ENCODE data around the gene TMEM109.

Gene TMEM109

DNA sequence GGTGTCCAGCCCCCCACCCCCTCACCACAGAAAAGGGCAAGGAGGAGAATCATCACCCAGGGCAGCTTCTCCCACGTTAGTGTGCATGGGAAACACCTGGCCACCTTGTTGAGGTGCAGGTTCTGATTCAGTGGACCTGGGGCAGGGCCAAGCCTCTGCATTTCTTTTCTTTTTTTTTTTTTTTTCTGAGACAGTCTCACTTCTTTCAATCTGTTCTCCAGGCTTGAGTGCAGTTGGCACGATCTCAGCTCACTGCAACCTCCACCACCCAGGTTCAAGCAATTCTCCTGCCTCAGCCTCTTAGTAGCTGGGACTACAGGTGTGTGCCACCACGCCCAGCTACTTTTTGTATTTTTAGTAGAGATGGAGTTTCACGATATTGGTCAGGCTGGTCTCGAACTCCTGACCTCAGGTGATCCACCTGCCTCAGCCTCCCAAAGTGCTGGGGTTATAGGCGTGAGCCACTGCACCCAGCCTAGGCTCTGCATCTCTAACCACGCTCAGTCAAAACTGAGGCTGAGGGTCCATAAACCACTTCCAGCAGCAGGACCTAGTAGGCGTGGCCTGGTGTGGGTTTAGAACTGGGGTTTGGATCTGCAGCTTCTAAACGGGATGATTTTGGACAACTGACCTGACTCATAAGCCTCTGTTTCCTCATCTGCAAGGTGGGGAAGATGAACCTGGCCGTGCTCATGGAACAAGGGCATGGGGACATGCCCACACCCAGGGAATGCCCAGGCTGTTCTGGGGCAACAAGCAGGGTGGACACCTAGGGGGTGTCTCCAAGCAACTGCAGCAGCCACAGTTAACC lies 45.9 kb upstream of the TMEM109 start:
- Histone ChIP-seq H3K23ac (ENCODE audit: low read length) (no peak overlapping the region), H3K4me1 (ENCODE audit: control insufficient read depth in 1 of 2, insufficient read depth in 2 of 2, low read length in 2 of 2) (peaks cover 5 to 6% of the 10 kb centered on the region in 2 experiments), H2AFZ (ENCODE audit: insufficient read depth, low read length, poor library complexity) (no peak overlapping the region), H3K36me3 (ENCODE audit: control insufficient read depth in 1 of 2, insufficient read depth in 2 of 2, low read length in 2 of 2) (no peaks in the 10 kb centered on the region), H3K27ac (ENCODE audit: low read depth, low read length) (no peak overlapping the region), H2AK5ac (ENCODE audit: low read length) (no peak overlapping the region), H2BK120ac (ENCODE audit: insufficient read depth, low read length, poor library complexity) (no peak overlapping the region), H2BK12ac (ENCODE audit: low read length) (no peak overlapping the region), H2BK5ac (ENCODE audit: low read depth, low read length, poor library complexity) (no peak overlapping the region), H3K79me1 (ENCODE audit: low read length) (peaks cover 3% of the 10 kb centered on the region), H3K79me2 (ENCODE audit: control insufficient read depth, insufficient read depth, low read length, poor library complexity) (no peaks in the 10 kb centered on the region), H3K4ac (ENCODE audit: low read depth, low read length) (no peak overlapping the region), H4K12ac (ENCODE audit: low read depth, low read length) (no peak overlapping the region), H4K91ac (ENCODE audit: low read depth, low read length) (peak overlapping the region; percentile 80), H3K27me3 (ENCODE audit: insufficient read depth, low read length) (no peaks in the 10 kb centered on the region), H3K4me3 (ENCODE audit: low read depth, low read length) (no peak overlapping the region), H4K8ac (ENCODE audit: low read depth, low read length) (no peak overlapping the region), H3K9ac (ENCODE audit: low read length) (no peak overlapping the region), H3K14ac (ENCODE audit: low read length) (no peak overlapping the region), H3K4me2 (ENCODE audit: low read length) (no peak overlapping the region), H3K9me3 (ENCODE audit: insufficient read depth, low read depth, low read length) (no peaks in the 10 kb centered on the region), H3K18ac (ENCODE audit: low read length) (no peak overlapping the region)
- DNase-seq: no peak
- no CpG with 5 or more reads among the region's 10 CpGs for WGBS (ENCODE audit: extremely low coverage, insufficient coverage, insufficient read length)

DNA sequence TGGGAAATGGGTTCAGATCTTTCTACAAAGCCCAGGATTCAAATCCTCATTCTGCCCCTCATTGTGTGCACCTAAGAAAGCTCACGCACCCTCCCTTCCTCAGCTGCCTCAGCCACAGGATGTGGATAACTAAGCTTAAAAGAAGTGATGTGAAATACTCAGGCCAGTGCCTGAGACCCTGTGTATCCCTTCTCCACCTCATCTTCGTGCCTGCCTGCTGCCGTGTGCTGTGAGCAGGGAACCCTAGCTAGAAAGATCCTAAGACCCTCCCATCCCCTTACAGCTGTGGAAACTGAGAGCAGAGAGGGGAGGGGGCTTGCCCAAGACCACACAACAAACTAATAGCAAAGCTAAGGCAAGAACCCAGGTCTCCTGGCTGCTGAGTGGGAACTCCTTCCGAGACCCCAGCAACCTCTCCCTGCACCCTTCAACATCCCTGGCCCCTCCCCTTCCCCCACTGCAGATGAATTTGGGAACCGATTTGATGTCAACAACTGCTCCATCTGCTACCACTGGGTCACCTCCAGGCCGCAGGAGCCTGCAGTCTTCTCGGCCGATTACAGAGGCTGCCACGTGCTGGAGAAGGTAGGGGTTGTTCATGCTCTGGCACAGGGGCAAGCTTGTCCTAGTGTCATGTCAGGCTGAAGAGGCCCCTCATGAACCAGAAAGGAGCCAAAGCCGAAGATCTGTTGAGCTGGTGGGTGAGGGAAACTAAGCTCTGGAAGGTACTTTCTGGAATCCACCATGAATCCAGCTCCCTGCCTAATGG lies 45.1 kb upstream of the TMEM109 start:
- Histone ChIP-seq H3K79me2 (ENCODE audit: control insufficient read depth, insufficient read depth, low read length, poor library complexity) (no peaks in the 10 kb centered on the region), H3K79me1 (ENCODE audit: low read length) (peaks cover 3% of the 10 kb centered on the region), H3K18ac (ENCODE audit: low read length) (no peak overlapping the region), H3K36me3 (ENCODE audit: control insufficient read depth in 1 of 2, insufficient read depth in 2 of 2, low read length in 2 of 2) (no peaks in the 10 kb centered on the region), H2AFZ (ENCODE audit: insufficient read depth, low read length, poor library complexity) (no peak overlapping the region), H2BK5ac (ENCODE audit: low read depth, low read length, poor library complexity) (no peak overlapping the region), H3K4me1 (ENCODE audit: control insufficient read depth in 1 of 2, insufficient read depth in 2 of 2, low read length in 2 of 2) (peaks cover 6 to 8% of the 10 kb centered on the region in 2 experiments), H3K4ac (ENCODE audit: low read depth, low read length) (no peak overlapping the region), H4K12ac (ENCODE audit: low read depth, low read length) (no peak overlapping the region), H3K27me3 (ENCODE audit: insufficient read depth, low read length) (no peaks in the 10 kb centered on the region), H3K9ac (ENCODE audit: low read length) (no peak overlapping the region), H2AK5ac (ENCODE audit: low read length) (no peak overlapping the region), H2BK12ac (ENCODE audit: low read length) (no peak overlapping the region), H3K14ac (ENCODE audit: low read length) (no peak overlapping the region), H4K91ac (ENCODE audit: low read depth, low read length) (no peak overlapping the region), H3K4me2 (ENCODE audit: low read length) (no peak overlapping the region), H2BK120ac (ENCODE audit: insufficient read depth, low read length, poor library complexity) (no peak overlapping the region), H3K9me3 (ENCODE audit: insufficient read depth, low read depth, low read length) (no peaks in the 10 kb centered on the region), H3K4me3 (ENCODE audit: low read depth, low read length) (no peak overlapping the region), H4K8ac (ENCODE audit: low read depth, low read length) (no peak overlapping the region), H3K23ac (ENCODE audit: low read length) (no peak overlapping the region), H3K27ac (ENCODE audit: low read depth, low read length) (no peak overlapping the region)
- no peak for DNase-seq
- WGBS (ENCODE audit: extremely low coverage, insufficient coverage, insufficient read length): no CpG with 5 or more reads among the region's 10 CpGs

DNA sequence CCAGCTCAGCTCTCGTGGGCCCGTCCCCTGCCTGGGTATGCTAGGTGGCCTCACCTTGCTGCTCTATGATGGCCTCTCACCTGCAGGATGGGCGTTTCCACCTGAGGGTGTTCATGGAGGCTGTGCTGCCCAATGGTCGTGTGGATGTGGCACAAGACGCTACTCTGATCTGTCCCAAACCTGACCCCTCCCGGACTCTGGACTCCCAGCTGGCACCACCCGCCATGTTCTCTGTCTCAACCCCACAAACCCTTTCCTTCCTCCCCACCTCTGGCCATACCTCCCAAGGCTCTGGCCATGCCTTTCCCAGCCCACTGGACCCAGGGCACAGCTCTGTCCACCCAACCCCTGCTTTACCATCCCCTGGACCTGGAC lies 44.5 kb upstream of the TMEM109 start:
- no peaks in the 10 kb centered on the region for H3K36me3 ChIP-seq (ENCODE audit: control insufficient read depth in 1 of 2, insufficient read depth in 2 of 2, low read length in 2 of 2)
- no peak overlapping the region for H3K27ac ChIP-seq (ENCODE audit: low read depth, low read length)
- no peaks in the 10 kb centered on the region for H3K79me2 ChIP-seq (ENCODE audit: control insufficient read depth, insufficient read depth, low read length, poor library complexity)
- H3K4me1 ChIP-seq (ENCODE audit: control insufficient read depth in 1 of 2, insufficient read depth in 2 of 2, low read length in 2 of 2): peaks cover 6 to 8% of the 10 kb centered on the region in 2 experiments
- no peak overlapping the region for H2BK5ac ChIP-seq (ENCODE audit: low read depth, low read length, poor library complexity)
- H3K9ac ChIP-seq (ENCODE audit: low read length): no peak overlapping the region
- no peak overlapping the region for H3K23ac ChIP-seq (ENCODE audit: low read length)
- no peak overlapping the region for H3K4ac ChIP-seq (ENCODE audit: low read depth, low read length)
- no peak overlapping the region for H2AFZ ChIP-seq (ENCODE audit: insufficient read depth, low read length, poor library complexity)
- H4K12ac ChIP-seq (ENCODE audit: low read depth, low read length): no peak overlapping the region
- no peak overlapping the region for H3K4me3 ChIP-seq (ENCODE audit: low read depth, low read length)
- no peak for DNase-seq
- H3K27me3 ChIP-seq (ENCODE audit: insufficient read depth, low read length): no peaks in the 10 kb centered on the region
- H3K4me2 ChIP-seq (ENCODE audit: low read length): no peak overlapping the region
- no peak overlapping the region for H4K8ac ChIP-seq (ENCODE audit: low read depth, low read length)
- no peak overlapping the region for H2BK120ac ChIP-seq (ENCODE audit: insufficient read depth, low read length, poor library complexity)
- H3K18ac ChIP-seq (ENCODE audit: low read length): no peak overlapping the region
- H2AK5ac ChIP-seq (ENCODE audit: low read length): no peak overlapping the region
- peaks cover 3% of the 10 kb centered on the region for H3K79me1 ChIP-seq (ENCODE audit: low read length)
- no peak overlapping the region for H2BK12ac ChIP-seq (ENCODE audit: low read length)
- no peaks in the 10 kb centered on the region for H3K9me3 ChIP-seq (ENCODE audit: insufficient read depth, low read depth, low read length)
- no CpG with 5 or more reads among the region's 7 CpGs for WGBS (ENCODE audit: extremely low coverage, insufficient coverage, insufficient read length)
- H4K91ac ChIP-seq (ENCODE audit: low read depth, low read length): no peak overlapping the region
- no peak overlapping the region for H3K14ac ChIP-seq (ENCODE audit: low read length)

DNA sequence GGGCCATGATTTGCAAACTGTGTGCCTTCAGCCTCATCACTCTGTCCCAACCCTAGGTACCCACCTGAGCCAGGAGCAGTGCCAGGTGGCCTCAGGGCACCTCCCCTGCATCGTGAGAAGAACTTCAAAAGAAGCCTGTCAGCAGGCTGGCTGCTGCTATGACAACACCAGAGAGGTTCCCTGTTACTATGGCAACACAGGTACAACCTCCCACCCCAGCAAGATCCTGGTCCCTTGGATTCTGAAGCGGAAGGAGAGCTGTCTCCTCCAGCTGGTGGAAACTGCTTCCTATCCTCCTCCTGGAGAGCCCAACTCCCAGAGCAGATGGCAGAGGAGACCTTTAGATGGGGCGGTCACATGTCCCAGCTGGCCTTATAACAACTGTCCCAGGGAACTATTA lies 43.7 kb upstream of the TMEM109 start:
- Histone ChIP-seq H3K79me2 (ENCODE audit: control insufficient read depth, insufficient read depth, low read length, poor library complexity) (no peaks in the 10 kb centered on the region), H3K14ac (ENCODE audit: low read length) (no peak overlapping the region), H3K9me3 (ENCODE audit: insufficient read depth, low read depth, low read length) (no peaks in the 10 kb centered on the region), H3K18ac (ENCODE audit: low read length) (no peak overlapping the region), H4K12ac (ENCODE audit: low read depth, low read length) (no peak overlapping the region), H3K4me1 (ENCODE audit: control insufficient read depth in 1 of 2, insufficient read depth in 2 of 2, low read length in 2 of 2) (peaks cover 6 to 8% of the 10 kb centered on the region in 2 experiments), H3K23ac (ENCODE audit: low read length) (no peak overlapping the region), H4K91ac (ENCODE audit: low read depth, low read length) (no peak overlapping the region), H2AK5ac (ENCODE audit: low read length) (no peak overlapping the region), H3K4me3 (ENCODE audit: low read depth, low read length) (no peak overlapping the region), H2BK120ac (ENCODE audit: insufficient read depth, low read length, poor library complexity) (no peak overlapping the region), H3K27me3 (ENCODE audit: insufficient read depth, low read length) (no peaks in the 10 kb centered on the region), H4K8ac (ENCODE audit: low read depth, low read length) (no peak overlapping the region), H3K9ac (ENCODE audit: low read length) (no peak overlapping the region), H2BK5ac (ENCODE audit: low read depth, low read length, poor library complexity) (no peak overlapping the region), H3K4ac (ENCODE audit: low read depth, low read length) (no peak overlapping the region), H3K4me2 (ENCODE audit: low read length) (no peak overlapping the region), H3K27ac (ENCODE audit: low read depth, low read length) (no peak overlapping the region), H2BK12ac (ENCODE audit: low read length) (no peak overlapping the region), H3K36me3 (ENCODE audit: control insufficient read depth in 1 of 2, insufficient read depth in 2 of 2, low read length in 2 of 2) (no peaks in the 10 kb centered on the region), H3K79me1 (ENCODE audit: low read length) (peaks cover 3% of the 10 kb centered on the region), H2AFZ (ENCODE audit: insufficient read depth, low read length, poor library complexity) (no peak overlapping the region)
- DNase-seq: no peak
- no CpG with 5 or more reads among the region's 3 CpGs for WGBS (ENCODE audit: extremely low coverage, insufficient coverage, insufficient read length)

Measured in trophoblast cell (in vitro differentiated cells and primary cell).